GM18519 (cell line): Measurements from ENCODE around the gene DOK4.

ENCODE experiments used
- ATAC-seq: cut with Tn5 transposase; IDR thresholded peaks from one replicate; pipeline ENCODE4 v1.9.1; 2021; ENCODE audit warnings: mild to moderate bottlenecking, moderate library complexity; ENCODE audit not compliant: unreplicated experiment, low FRiP score

The DOK4 gene

GRCh38 chr16:57522960-57523359, 36.7 kb upstream of the DOK4 start:
- no peak for ATAC-seq

- no peak for ATAC-seq
Observed at GRCh38 chr16:57519796-57520360, 33.6 kb upstream of the DOK4 start.

DNA sequence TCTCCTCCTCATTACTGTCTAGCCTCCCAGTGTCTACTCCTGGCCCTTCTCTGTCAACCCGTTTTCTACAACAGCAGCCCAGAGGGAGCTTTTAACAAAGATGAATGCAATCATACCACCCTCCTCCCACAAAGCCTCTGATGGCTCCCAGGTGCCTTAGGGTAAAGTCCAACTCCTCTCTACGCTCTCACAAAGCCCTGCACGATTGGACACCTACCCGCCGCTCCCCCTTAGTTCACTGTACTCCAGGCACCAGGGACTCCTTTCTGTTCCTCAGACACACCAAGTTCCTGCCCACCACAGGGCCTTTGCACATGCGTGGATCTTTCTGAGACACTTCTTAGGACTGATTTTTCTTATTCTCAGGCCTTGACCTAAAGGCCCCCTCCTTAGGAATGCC, 32.6 kb upstream of the DOK4 start:
- no peak for ATAC-seq

GRCh38 chr16:57518520-57518919, 32.2 kb upstream of the DOK4 start:
- ATAC-seq: no peak

- no peak for ATAC-seq
Observed at GRCh38 chr16:57517397-57518367, 31.4 kb upstream of the DOK4 start.

DNA sequence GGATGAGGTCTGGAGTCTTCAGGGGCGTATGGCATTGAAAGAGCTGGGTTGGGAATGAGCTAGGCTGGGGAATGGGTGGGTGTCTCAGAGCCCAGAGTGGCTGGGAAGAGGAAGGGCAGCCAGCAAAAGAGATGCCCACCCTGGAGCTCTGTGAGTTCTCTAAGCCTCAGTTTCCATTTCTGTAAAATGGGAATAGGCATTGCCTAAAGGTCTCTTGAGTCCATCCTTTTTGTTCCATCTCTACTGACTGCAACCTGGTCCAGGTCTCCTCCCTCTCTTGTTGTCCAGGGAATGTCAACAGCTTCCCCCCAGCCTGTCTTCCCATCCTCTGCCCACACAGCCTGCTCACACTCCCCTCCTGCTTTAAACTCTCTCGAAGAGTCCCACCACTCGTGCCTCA, 30.5 kb upstream of the DOK4 start:
- no peak for ATAC-seq

DNA sequence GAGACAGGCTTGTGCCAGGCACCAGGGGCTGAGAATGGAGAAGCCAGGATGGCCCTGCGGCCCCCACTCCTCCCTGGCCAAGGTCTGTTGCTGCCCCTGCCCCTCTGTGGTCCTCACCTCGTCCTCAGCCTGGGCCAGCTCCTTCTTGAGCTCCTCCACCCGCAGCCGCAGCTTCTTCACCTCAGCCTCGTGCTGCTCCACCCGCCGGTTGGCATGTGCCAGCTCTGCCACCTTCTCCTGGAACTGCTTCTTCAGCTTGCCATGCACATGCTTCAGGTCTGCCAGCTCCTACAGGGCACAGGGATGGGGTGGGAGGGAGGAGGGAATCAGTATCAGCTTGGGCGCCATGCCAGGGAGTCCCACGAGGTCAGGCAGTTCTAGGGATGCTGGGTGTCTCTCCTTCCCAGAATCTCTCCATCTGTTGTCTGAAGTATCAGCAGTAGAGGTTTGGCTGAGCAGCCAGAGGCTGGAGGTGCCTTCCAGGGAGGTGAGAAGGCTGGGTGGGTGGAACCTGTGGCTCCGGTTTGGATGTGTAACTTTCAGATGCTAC, 30.0 kb upstream of the DOK4 start:
- ATAC-seq: no peak

DNA sequence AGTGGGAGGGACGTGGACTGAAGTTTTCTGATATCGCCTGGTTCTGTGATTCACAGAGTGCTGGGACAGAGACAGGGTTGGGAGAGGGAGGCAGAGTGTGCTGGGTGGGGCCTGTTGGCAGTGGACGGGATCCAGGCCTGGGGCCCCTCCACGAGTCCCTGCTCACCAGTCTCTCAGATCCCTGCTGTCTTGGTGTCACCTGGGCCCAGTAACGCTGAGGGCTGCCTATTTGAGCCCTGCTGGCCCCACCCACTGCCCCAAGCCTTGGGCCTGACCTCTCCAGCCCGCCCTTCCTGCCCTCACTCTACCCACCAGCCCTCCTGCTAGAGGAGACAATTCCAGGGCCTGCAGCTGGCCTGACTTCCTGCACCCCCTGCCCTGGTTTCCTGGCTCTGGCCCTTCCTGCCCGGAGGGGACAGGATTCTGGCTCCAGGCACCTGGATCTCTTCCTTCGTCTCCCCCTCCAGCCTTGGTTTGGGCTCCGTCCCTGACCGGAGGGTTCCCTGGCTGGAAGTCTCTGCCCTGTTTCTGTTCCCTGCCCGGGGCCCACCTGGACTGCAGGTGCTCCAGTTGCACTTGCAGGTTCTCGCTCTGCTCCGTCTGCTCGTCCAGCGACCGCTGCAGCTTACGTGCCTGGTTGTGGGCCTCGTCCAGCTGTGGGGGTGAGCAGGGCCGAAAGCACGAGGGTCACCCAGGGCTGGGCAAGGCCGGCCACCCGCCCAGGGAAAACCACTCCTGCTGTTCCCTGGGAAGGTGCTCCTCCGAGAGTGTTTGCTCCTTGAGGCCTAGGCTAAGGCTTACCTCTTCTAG, 28.7 kb upstream of the DOK4 start:
- ATAC-seq: no peak

GRCh38 chr16:57514371-57514770, 28.1 kb upstream of the DOK4 start:
- ATAC-seq: no peak

- no peak for ATAC-seq
Observed at GRCh38 chr16:57513371-57514102, 27.2 kb upstream of the DOK4 start.

DNA sequence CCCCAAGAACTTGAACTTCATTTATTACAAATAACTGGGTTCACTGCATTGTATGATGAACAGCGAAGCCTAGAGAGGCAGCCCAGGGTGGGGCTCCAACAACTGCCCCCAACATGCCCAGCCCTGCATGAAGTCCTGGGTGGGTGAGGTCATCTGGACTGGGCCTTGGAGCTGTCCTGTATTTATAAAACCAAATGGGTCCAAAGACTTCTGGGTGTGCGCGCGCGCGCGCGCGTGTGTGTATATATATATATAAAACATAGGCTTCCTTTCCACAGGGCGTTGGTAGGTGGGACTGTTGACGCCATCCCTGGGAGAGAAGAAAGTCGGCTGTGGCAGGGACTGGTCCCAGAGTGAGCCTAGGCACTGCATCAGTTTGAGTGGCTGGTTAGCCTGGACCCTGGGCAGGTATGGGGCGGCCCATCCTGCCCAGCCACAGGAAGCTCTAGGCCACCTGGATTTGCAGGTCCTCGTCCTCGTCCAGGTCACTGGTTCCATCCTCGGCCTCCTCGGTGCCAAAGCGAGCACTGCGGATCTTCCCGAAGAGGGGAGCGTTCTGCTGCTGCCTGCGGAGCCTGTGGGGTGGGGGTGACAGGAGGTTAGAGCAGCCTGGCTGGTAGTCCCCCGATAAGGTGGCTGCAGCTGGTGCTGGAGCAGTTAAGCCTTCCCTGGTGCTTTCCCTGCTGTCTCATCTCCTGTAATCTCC, 26.2 kb upstream of the DOK4 start:
- ATAC-seq: no peak

GRCh38 chr16:57510016-57510871, 24.0 kb upstream of the DOK4 start:
- ATAC-seq: no peak

DNA sequence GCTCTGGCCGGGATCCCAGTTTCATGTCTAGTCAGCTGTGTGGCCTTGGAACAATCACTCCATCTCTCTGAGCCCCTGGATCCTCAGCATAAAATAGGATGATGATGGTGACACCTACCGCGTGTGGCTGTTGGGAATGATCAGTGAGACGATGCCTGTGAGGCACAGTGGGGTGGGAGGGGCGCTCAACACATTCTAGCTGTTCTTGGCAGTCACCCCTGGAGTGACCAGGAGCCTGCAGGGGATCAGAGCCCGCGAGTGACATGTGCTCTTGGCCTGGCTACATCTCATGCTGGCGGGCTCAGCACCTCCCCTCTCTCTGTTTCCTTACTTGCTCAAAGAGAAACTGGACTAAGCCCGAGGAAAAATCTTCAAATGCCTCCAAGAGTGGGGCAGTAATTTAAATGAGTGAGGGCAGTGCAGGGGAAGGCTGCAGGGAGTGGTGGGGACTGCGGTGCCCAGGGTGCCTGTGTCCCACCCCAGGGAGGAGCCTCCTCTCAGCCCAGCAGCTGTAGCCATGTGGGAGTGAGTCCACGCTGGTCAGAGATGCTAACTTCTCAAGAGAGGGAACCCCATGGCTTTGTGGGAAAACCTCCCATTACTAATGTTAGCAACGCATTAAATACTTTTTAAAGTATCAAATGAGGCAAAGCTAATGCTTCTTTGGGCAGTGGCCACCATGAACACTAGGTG, 23.1 kb upstream of the DOK4 start:
- no peak for ATAC-seq

- no peak for ATAC-seq
Observed at GRCh38 chr16:57508035-57508425, 21.7 kb upstream of the DOK4 start.

- ATAC-seq: no peak
Observed at GRCh38 chr16:57507136-57508034, 21.1 kb upstream of the DOK4 start.

DNA sequence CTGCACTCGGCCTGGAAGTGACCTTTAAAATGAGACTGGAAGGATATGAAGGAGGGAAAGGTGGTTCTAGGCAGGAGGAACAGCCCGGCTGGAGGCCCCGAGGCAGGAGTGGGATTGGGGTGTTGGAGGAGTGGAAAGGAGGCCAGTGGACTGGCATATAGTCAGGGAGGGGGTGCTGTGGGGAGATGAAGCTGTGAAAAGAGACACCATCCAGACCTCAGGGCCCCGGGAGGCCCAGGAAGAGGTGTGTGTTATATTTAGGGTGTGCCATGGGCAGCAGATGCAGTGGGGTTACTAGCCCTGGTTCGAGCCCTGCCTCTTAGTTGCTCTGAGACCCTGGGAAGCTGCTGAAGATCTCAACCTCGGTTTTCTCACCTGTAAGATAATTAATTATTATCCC, 18.9 kb upstream of the DOK4 start:
- no peak for ATAC-seq

GRCh38 chr16:57504491-57504890, 18.2 kb upstream of the DOK4 start:
- ATAC-seq: no peak
